B cell (primary cell): Measurements from ENCODE around the gene SP140. TPM values are rescaled to one million over a fixed set of nuclear protein-coding genes. Genes with fewer than 3 reads are reported as not detected.

Experiments used
- ATAC-seq: fragments of 200-7000 bp; cut with Tn5 transposase; one replicate; pipeline ENCODE4 v1.10.0; 2021; ENCODE audit warnings: low read depth, mild to moderate bottlenecking, moderate number of reproducible peaks, moderate library complexity
- CTCF ChIA-PET: fragments of 350-600 bp; sonication (Branson Sonifier 250); formaldehyde crosslinking; loops from one replicate; lab custom pipeline; 2021; ENCODE audit warnings: antibody characterized with exemption, inconsistent platforms; lab: Charles Lee
- POLR2A ChIA-PET: fragments of 350-600 bp; sonication (Branson Sonifier 250); formaldehyde crosslinking; loops from one replicate; lab custom pipeline; 2021; ENCODE audit warnings: antibody characterized with exemption; lab: Charles Lee
- DNase-seq: peaks from one replicate; pipeline ENCODE4 v3.0.0; 2013
- H2AFZ ChIP-seq: 2 replicates; pipeline ENCODE4 v1.6.1; 2012; ENCODE audit warnings: mild to moderate bottlenecking, low read depth, low read length; ENCODE audit not compliant: insufficient read depth, poor library complexity, severe bottlenecking
- H3K27ac ChIP-seq, 2 donors: 1 replicate in 1 of 2; 2 replicates in 1 of 2; pipeline ENCODE4 v1.5.1; 2012 to 2013; ENCODE audit warnings: low read length in 2 of 2, mild to moderate bottlenecking in 2 of 2, moderate library complexity in 1 of 2
- H3K27me3 ChIP-seq, 4 experiments: fragments of 200-600 bp in 1 of 4; sonication (generic) in 1 of 4; replicated peaks in 1 of 4; 1 replicate in 2 of 4; 2 replicates in 2 of 4; pipeline versions ENCODE4 v1.6.1 to v1.7.0; 2013 to 2016; ENCODE audit warnings: low read length in 3 of 4, mild to moderate bottlenecking in 2 of 4, mixed read lengths in 1 of 4, moderate library complexity in 1 of 4; ENCODE audit not compliant: insufficient read depth in 4 of 4, control insufficient read depth in 3 of 4; ENCODE audit errors: control extremely low read depth in 1 of 4
- H3K36me3 ChIP-seq, 2 experiments: replicated peaks in 1 of 2; 1 replicate in 1 of 2; 2 replicates in 1 of 2; pipeline versions ENCODE4 v1.6.1 to v1.7.1; 2013; ENCODE audit warnings: low read length in 1 of 2; ENCODE audit not compliant: insufficient read depth in 2 of 2, control insufficient read depth in 1 of 2; ENCODE audit errors: control extremely low read depth in 1 of 2, extremely low read depth in 1 of 2
- H3K4me1 ChIP-seq, 2 donors: fragments of 200-600 bp in 1 of 2; sonication (generic) in 1 of 2; 1 replicate in 1 of 2; 2 replicates in 1 of 2; pipeline versions ENCODE4 v1.5.1 to v1.6.1; 2013 to 2017; ENCODE audit warnings: low read length in 2 of 2; ENCODE audit not compliant: control insufficient read depth in 2 of 2, insufficient read depth in 2 of 2
- H3K4me2 ChIP-seq: replicated peaks from 2 replicates; pipeline ENCODE3; 2012; ENCODE audit warnings: mild to moderate bottlenecking, low read depth, low read length; ENCODE audit not compliant: poor library complexity, severe bottlenecking
- H3K4me3 ChIP-seq, 5 experiments: fragments of 200-600 bp in 1 of 5; sonication (generic) in 1 of 5; 1 replicate in 3 of 5; 2 replicates in 2 of 5; pipeline versions ENCODE4 v1.5.1 to v1.7.0; 2011 to 2016; ENCODE audit warnings: low read length in 4 of 5, mild to moderate bottlenecking in 4 of 5, low read depth in 2 of 5, control low read depth in 1 of 5, moderate library complexity in 1 of 5; ENCODE audit not compliant: insufficient read depth in 1 of 5; ENCODE audit errors: control extremely low read depth in 1 of 5, extremely low read depth in 1 of 5
- H3K79me2 ChIP-seq: fragments of 200-600 bp; sonication (generic); one replicate; pipeline ENCODE4 v1.6.0; 2016; ENCODE audit warnings: low read length; ENCODE audit not compliant: control insufficient read depth, insufficient read depth
- H3K9ac ChIP-seq: fragments of 200-600 bp; sonication (generic); 2 replicates; pipeline ENCODE4 v1.6.1; 2017; ENCODE audit warnings: mild to moderate bottlenecking, low read length, moderate library complexity
- H3K9me3 ChIP-seq, 3 donors: one replicate each; pipeline versions ENCODE4 v1.6.1 to v1.7.1; 2013; ENCODE audit warnings: low read length in 2 of 3; ENCODE audit not compliant: control insufficient read depth in 2 of 3, insufficient read depth in 1 of 3; ENCODE audit errors: control extremely low read depth in 1 of 3
- H4K20me1 ChIP-seq: 2 replicates; pipeline ENCODE4 v1.6.0; 2012; ENCODE audit warnings: mild to moderate bottlenecking, low read length; ENCODE audit not compliant: insufficient read depth, control insufficient read depth, poor library complexity, severe bottlenecking
- H3K27ac Mint-ChIP-seq: one replicate; pipeline ENCODE4 v1.8.0; 2021; ENCODE audit warnings: mixed read lengths
- H3K27me3 Mint-ChIP-seq: one replicate; pipeline ENCODE4 v1.8.0; 2021; ENCODE audit warnings: mixed read lengths
- H3K4me1 Mint-ChIP-seq: one replicate; pipeline ENCODE4 v1.8.0; 2021; ENCODE audit warnings: mixed read lengths
- H3K4me3 Mint-ChIP-seq: one replicate; pipeline ENCODE4 v1.8.0; 2021; ENCODE audit warnings: mixed read lengths
- H3K9me3 Mint-ChIP-seq: one replicate; pipeline ENCODE4 v1.8.0; 2022; ENCODE audit warnings: mixed read lengths; ENCODE audit not compliant: insufficient read depth
- CTCF ChIP-seq: fragments of 200-600 bp; IDR thresholded peaks from one replicate; pipeline ENCODE4 v1.8.0; 2022; ENCODE audit warnings: antibody characterized with exemption, mild to moderate bottlenecking
- EZH2 ChIP-seq: IDR thresholded peaks from 2 replicates; pipeline ENCODE4 v1.6.1; 2012; ENCODE audit warnings: borderline replicate concordance, low read depth, mild to moderate bottlenecking, moderate library complexity, low read length; ENCODE audit not compliant: insufficient read depth, poor library complexity, severe bottlenecking
- WGBS: methylation state at CpG from one replicate; pipeline ENCODE4 v1.1.5; 2013; ENCODE audit warnings: missing lambda C conversion rate; ENCODE audit not compliant: insufficient coverage; 5-methylcytosine and 5-hydroxymethylcytosine counted together
- intact Hi-C: fragments of 100-400 bp; cut with micrococcal nuclease; formaldehyde crosslinking; loops from one replicate; pipeline ENCODE4 v1.10.0; 2022
- polyA plus RNA-seq: library from polyadenylated mRNA; depleted of rRNA; stranded (reverse); fragments of >200 nt; gene quantifications from 2 replicates; pipeline ENCODE4 v1.2.3, GENCODE V29; 2012
- total RNA-seq, 2 donors: library from RNA; stranded (reverse); fragments of 120-200 nt in 1 of 2; gene quantifications; 1 replicate in 1 of 2; 2 replicates in 1 of 2; pipeline versions ENCODE4 v1.2.3 to v1.2.4, GENCODE V29; 2013 to 2022

Gene SP140
- total and polyA plus RNA-seq, 2 donors (not counting 1 experiment from before 2014, with no cell fraction given): 78.7 to 411 TPM

GRCh38 chr2:230326453-230327417 lies 101.2 kb downstream of the SP140 start, which contains the start of gene SP140L:
Gene SP140L (plus strand): TSS chr2:230327193. CDS start chr2:230327270, 77 bp downstream.
- Mint-ChIP-seq H3K4me1 (peaks cover 73% of the 10 kb centered on the region), H3K9me3 (no peaks in the 10 kb centered on the region), H3K27ac (peak within 1 kb of the TSS; percentile 99), H3K27me3 (no peaks in the 10 kb centered on the region), H3K4me3 (peak within 1 kb of the TSS; percentile 98)
- peak within 1 kb of the TSS; percentile 84 for H3K9ac ChIP-seq
- peak within 1 kb of the TSS; percentile 95 for H3K27ac ChIP-seq
- peaks cover 73% of the 10 kb centered on the region for H3K79me2 ChIP-seq
- POLR2A ChIA-PET: interaction anchor here (0.6 to 1.6 kb wide), 9 partner anchors 8 to 276 kb away, joined by 3 to 9 read pairs (median 3); no protein-coding TSS in a partner anchor
- no peak for TF ChIP-seq CTCF
- TF ChIP-seq EZH2: no peak
- peaks cover 3% of the 10 kb centered on the region for H4K20me1 ChIP-seq
- peaks cover 0 to 28% of the 10 kb centered on the region in 2 experiments for H3K36me3 ChIP-seq
- H3K4me1 ChIP-seq: peaks cover 52 to 72% of the 10 kb centered on the region in 2 donors
- intact Hi-C loops: loop anchor here (1.0 to 5.0 kb wide), 6 partner anchors 8 to 386 kb away; partner anchors contain the start of genes CAB39 and SP110
- H3K4me3 ChIP-seq: peak within 1 kb of the TSS; percentile 62 to 83 (median 72)
- 0% methylated on average over 5 of the region's 11 CpGs for WGBS
- peaks cover 0 to 10% (median 0%) of the 10 kb centered on the region in 3 donors for H3K9me3 ChIP-seq
- H3K27me3 ChIP-seq: no peaks in the 10 kb centered on the region
- CTCF ChIA-PET: interaction anchor here (0.5 to 2.4 kb wide), 6 partner anchors 8 to 387 kb away, joined by 3 to 14 read pairs (median 3); no protein-coding TSS in a partner anchor
- peak within 1 kb of the TSS; percentile 83 for H3K4me2 ChIP-seq
- ATAC-seq (peak; percentile 94), DNase-seq (peak; percentile 78)
- peak within 1 kb of the TSS; percentile 66 for H2AFZ ChIP-seq
